K562 (cell line): ENCODE data around the gene SAMD4A. TPM values are rescaled to one million over a fixed set of nuclear protein-coding genes. Genes with fewer than 3 reads are reported as not detected.

Experiments
- ATAC-seq: fragments of 200-7000 bp; cut with Tn5 transposase; 3 replicates; pipeline ENCODE4 v1.9.1; 2020; ENCODE audit warnings: moderate library complexity
- BruUV-seq: library from RNA; stranded (reverse); fragments of 400-500 nt; replicated peaks from 2 replicates; lab custom pipeline; 2021; lab: Mats Ljungman, UMichigan
- CTCF ChIA-PET: fragments of 300-600 bp; formaldehyde crosslinking; extraction: SDS; loops from one replicate; lab custom pipeline; 2021; ENCODE audit warnings: low intra/inter-chr PET ratio; lab: Yijun Ruan, JAX
- POLR2A ChIA-PET: fragments of 300-600, 350-650 bp; sonication (Branson Sonifier 250); formaldehyde crosslinking; extraction: SDS; loops from one replicate; lab custom pipeline; 2021; ENCODE audit warnings: antibody characterized with exemption, inconsistent platforms; lab: Yijun Ruan, JAX
- DNase-seq, 4 experiments: peaks; one replicate each; pipeline versions ENCODE4 v3.0.0 to v3.0.0-alpha.2; 2011 to 2018; ENCODE audit warnings: low spot score in 3 of 4, mixed read lengths in 3 of 4; ENCODE audit errors: extremely low read depth in 1 of 4
- FAIRE-seq: peaks from 2 replicates; lab custom pipeline; 2011; peaks lifted over from hg19 to GRCh38; lab: Jason Lieb, UNC
- H2AFZ ChIP-seq: 2 replicates; pipeline ENCODE4 v1.6.0; 2011; ENCODE audit warnings: low read depth, low read length, control low read depth, inconsistent platforms
- H3K27ac ChIP-seq: fragments of 200-600 bp; 3 replicates; pipeline ENCODE4 v1.8.0; 2011; ENCODE audit warnings: low read depth, mild to moderate bottlenecking, control low read depth, inconsistent platforms, low read length, moderate library complexity, mixed read lengths; ENCODE audit errors: extremely low read depth
- H3K27me3 ChIP-seq, 2 experiments: fragments of 300-600 bp in 1 of 2; 2 replicates in 1 of 2; 3 replicates in 1 of 2; pipeline versions ENCODE4 v1.6.0 to v1.8.0; 2011; ENCODE audit warnings: inconsistent platforms in 2 of 2, low read length in 2 of 2, mild to moderate bottlenecking in 1 of 2, mixed read lengths in 1 of 2, moderate library complexity in 1 of 2; ENCODE audit not compliant: control insufficient read depth in 2 of 2, insufficient read depth in 2 of 2
- H3K36me3 ChIP-seq: fragments of 300-600 bp; 3 replicates; pipeline ENCODE4 v1.8.0; 2011; ENCODE audit warnings: mild to moderate bottlenecking, low read length, inconsistent platforms; ENCODE audit not compliant: control insufficient read depth, insufficient read depth
- H3K4me1 ChIP-seq, 2 experiments: fragments of 200-600 bp in 1 of 2; replicated peaks in 1 of 2; 2 replicates in 1 of 2; 3 replicates in 1 of 2; pipeline versions ENCODE4 v1.5.1 to v1.8.0; 2011; ENCODE audit warnings: inconsistent platforms in 2 of 2, low read length in 2 of 2, mild to moderate bottlenecking in 1 of 2, mixed read lengths in 1 of 2, moderate library complexity in 1 of 2; ENCODE audit not compliant: control insufficient read depth in 2 of 2, insufficient read depth in 2 of 2
- H3K4me2 ChIP-seq: 2 replicates; pipeline ENCODE4 v1.6.1; 2011; ENCODE audit warnings: low read length, control low read depth, inconsistent platforms, mixed read lengths; ENCODE audit not compliant: insufficient read depth
- H3K4me3 ChIP-seq: fragments of 200-600 bp; sonication (generic), shearing (Covaris generic); 2 replicates; pipeline ENCODE4 v1.5.1; 2016; ENCODE audit warnings: control low read depth, inconsistent platforms
- H3K79me2 ChIP-seq: fragments of 200-600 bp; 3 replicates; pipeline ENCODE4 v1.8.0; 2011; ENCODE audit warnings: low read length, inconsistent platforms; ENCODE audit not compliant: control insufficient read depth, insufficient read depth
- H3K9ac ChIP-seq, 2 experiments: 2 replicates each; pipeline versions ENCODE4 v1.6.0 to v1.6.1; 2011; ENCODE audit warnings: low read depth in 2 of 2, low read length in 2 of 2, control low read depth in 1 of 2, inconsistent platforms in 1 of 2, mild to moderate bottlenecking in 1 of 2, mixed read lengths in 1 of 2; ENCODE audit not compliant: insufficient read depth in 1 of 2
- H3K9me1 ChIP-seq: one replicate; pipeline ENCODE4 v1.6.0; 2011; ENCODE audit warnings: inconsistent platforms, mild to moderate bottlenecking, low read length, moderate library complexity; ENCODE audit not compliant: control insufficient read depth, insufficient read depth
- H3K9me3 ChIP-seq: replicated peaks from 2 replicates; pipeline ENCODE4 v1.5.1; 2011; ENCODE audit warnings: low read depth, low read length, inconsistent platforms; ENCODE audit not compliant: control insufficient read depth, insufficient read depth
- H4K20me1 ChIP-seq: replicated peaks from 2 replicates; pipeline ENCODE4 v1.6.1; 2011; ENCODE audit warnings: low read length, inconsistent platforms, mixed read lengths; ENCODE audit not compliant: control insufficient read depth, insufficient read depth
- FOXP4 ChIP-seq: sonication (generic); formaldehyde crosslinking; IDR thresholded peaks from 2 replicates; pipeline ENCODE4 v1.8.0; 2022; ENCODE audit warnings: mild to moderate bottlenecking, missing genetic modification reagents, borderline replicate concordance
- PRPF4 ChIP-seq: fragments of 200-400 bp; formaldehyde crosslinking; IDR thresholded peaks from one replicate; pipeline ENCODE4 v1.6.1; 2017; ENCODE audit warnings: low read length, low read depth, mild to moderate bottlenecking; ENCODE audit not compliant: insufficient read depth, poor library complexity, severe bottlenecking
- RBM15 ChIP-seq: fragments of 200-400 bp; formaldehyde crosslinking; IDR thresholded peaks from 2 replicates; pipeline ENCODE4 v1.6.1; 2018; ENCODE audit warnings: mild to moderate bottlenecking, low read length, moderate library complexity; ENCODE audit not compliant: insufficient read depth
- TAF7 ChIP-seq: fragments of 450-650 bp; IDR thresholded peaks from 2 replicates; pipeline ENCODE4 v1.6.1; 2016; ENCODE audit warnings: missing genetic modification characterization, missing compliant biosample characterization
- ZNF140 ChIP-seq: fragments of 250-450 bp; sonication (Bioruptor Pico); IDR thresholded peaks from 2 replicates; pipeline ENCODE4 v1.8.0; 2021; ENCODE audit warnings: moderate library complexity, mild to moderate bottlenecking, inconsistent platforms
- WGBS: fragments of 100-300 bp; shearing (Covaris generic); methylation state at CpG from one replicate; pipeline ENCODE4 v1.1.6; 2016; ENCODE audit warnings: low coverage, mixed read lengths; ENCODE audit not compliant: insufficient coverage; ENCODE audit errors: missing lambda C conversion rate; 5-methylcytosine and 5-hydroxymethylcytosine counted together
- in situ Hi-C: fragments of 300-500 bp; cut with MboI; formaldehyde crosslinking; loops from 4 replicates; pipeline ENCODE4 v1.15.0; 2018; ENCODE audit warnings: inconsistent platforms, mixed read lengths
- intact Hi-C: fragments of 100-400 bp; cut with micrococcal nuclease; formaldehyde crosslinking; loops from 2 replicates; pipeline ENCODE4 v1.14.2; 2022
- polyA plus RNA-seq, 8 experiments: library from polyadenylated mRNA; depleted of rRNA in 4 of 8; stranded (reverse) in 5 of 8; unstranded in 3 of 8; fragments of >200 nt; fragmentation: Nextera tagmentation in 2 of 8; fragmentation: Illumina TruSeq in 1 of 8; extraction: Ambion mirVana in 2 of 8; extraction: Trizol in 1 of 8; gene quantifications; 2 replicates each; pipeline versions ENCODE4 v1.2.1 to v1.2.3, GENCODE V29; 2011 to 2014; ENCODE audit warnings: inconsistent platforms in 1 of 8, missing spikeins in 1 of 8
- total RNA-seq, 7 experiments: library from RNA; depleted of rRNA in 6 of 7; stranded (reverse); fragments of >200 nt in 6 of 7; fragmentation: Illumina TruSeq in 2 of 7; extraction: Trizol in 2 of 7; gene quantifications; 2 replicates each; pipeline versions ENCODE4 v1.2.1 to v1.2.3, GENCODE V29; 2011 to 2021; ENCODE audit warnings: low replicate concordance in 1 of 7

The SAMD4A gene
- total and polyA plus RNA-seq, 9 of the 15 experiments (the other 6 are each of a cell fraction or from before 2014, with no cell fraction given): 0.66 to 6.8 (median 3.3) TPM

GRCh38 chr14:54652605-54653052 is 85.7 kb downstream of the SAMD4A start:
- Histone ChIP-seq H3K4me3 (no peak overlapping the region), H3K79me2 (no peaks in the 10 kb centered on the region), H2AFZ (no peak overlapping the region), H3K27me3 (no peaks in the 10 kb centered on the region), H3K9ac (no peak overlapping the region), H3K9me3 (no peaks in the 10 kb centered on the region), H3K27ac (no peak overlapping the region), H3K36me3 (no peaks in the 10 kb centered on the region), H3K9me1 (no peaks in the 10 kb centered on the region), H4K20me1 (no peaks in the 10 kb centered on the region), H3K4me2 (no peak overlapping the region), H3K4me1 (no peaks in the 10 kb centered on the region; a peak in 1 of 5 replicates)
- in situ Hi-C loops (loop anchor here (5.0 kb wide), 1 partner anchor 35 kb away; no protein-coding TSS in a partner anchor), intact Hi-C loops (no loop called here)
- TF ChIP-seq PRPF4 (no peak), TAF7 (tag) (no peak), FOXP4 (CRISPR knock-in tag) (no peak), RBM15 (no peak), ZNF140 (CRISPR knock-in tag) (no peak)
- ChIA-PET POLR2A (no interaction called here), CTCF (no interaction called here)
- DNase-seq: no peak
- no peak for FAIRE-seq
- ATAC-seq: no peak
- no TSS peak for BruUV-seq
- WGBS: 75% methylated on average over 10 of the region's 11 CpGs
